Inferior parietal cortex (tissue), 1 donor: ENCODE measurements around the gene SMKR1.
A peak's percentile ranks its signal among the peaks of the same experiment; 100 is the strongest.
"Not testable (repeated sequence)": the region's sequence is repeated elsewhere in the genome, so short reads cannot be mapped to it uniquely, and the experiment has no call there.

ENCODE experiments used
- DNase-seq: peaks from one replicate; pipeline ENCODE4 v3.0.0-alpha.2; 2016; ENCODE audit errors: extremely low spot score

SMKR1 gene

GRCh38 chr7:129482781-129483180 is 19.6 kb upstream of the SMKR1 start:
- no peak for DNase-seq

- no peak for DNase-seq
Observed at GRCh38 chr7:129489491-129489890, 12.8 kb upstream of the SMKR1 start.

GRCh38 chr7:129492391-129492790 is 9.9 kb upstream of the SMKR1 start:
- no peak for DNase-seq

GRCh38 chr7:129493555-129493954 is 8.8 kb upstream of the SMKR1 start:
- DNase-seq, result peak; percentile 48

DNA sequence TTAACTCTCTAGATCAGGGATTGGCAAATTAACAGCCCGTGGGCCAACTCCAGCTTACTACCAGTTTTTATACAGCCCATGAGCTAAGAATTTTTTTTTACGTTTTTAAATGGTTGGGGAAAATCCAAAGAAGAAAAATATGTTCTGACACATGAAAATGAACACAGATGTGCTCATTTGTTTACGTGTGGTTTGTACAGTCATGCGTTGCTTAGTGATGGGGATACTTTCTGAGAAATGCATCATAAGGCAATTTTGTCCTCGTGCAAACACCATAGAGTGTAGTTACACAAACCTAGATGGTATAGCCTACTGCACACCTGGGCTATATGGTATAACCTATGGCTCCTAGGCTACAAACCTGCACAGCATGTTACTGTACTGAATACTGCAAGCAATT is 8.3 kb upstream of the SMKR1 start:
- DNase-seq, result no peak

- no peak for DNase-seq
Observed at GRCh38 chr7:129495987-129496386, 6.3 kb upstream of the SMKR1 start.

- DNase-seq, result no peak
Observed at GRCh38 chr7:129496653-129497052, 5.7 kb upstream of the SMKR1 start.

DNA sequence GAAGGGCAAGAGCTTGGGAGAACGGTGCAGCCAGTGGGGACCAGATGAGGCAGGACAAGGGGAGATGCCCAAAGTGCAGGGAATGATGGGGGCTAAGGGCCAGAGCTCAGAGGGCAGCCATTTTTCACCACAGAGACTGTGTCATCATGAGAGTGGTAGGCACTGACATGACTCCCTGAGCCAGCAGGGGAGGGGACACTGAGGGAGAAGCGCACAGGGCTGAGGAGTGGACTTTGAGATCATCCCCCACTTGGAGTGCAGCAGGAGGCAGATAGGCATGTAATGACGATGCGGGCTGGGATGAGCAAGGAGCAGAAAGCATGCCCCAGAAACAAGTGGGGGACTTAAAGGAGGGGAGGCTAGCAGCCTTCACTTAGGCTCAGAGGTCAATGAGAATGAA is 5.2 kb upstream of the SMKR1 start:
- no peak for DNase-seq

- DNase-seq, result no peak
Observed at GRCh38 chr7:129498021-129498420, 4.3 kb upstream of the SMKR1 start.

DNA sequence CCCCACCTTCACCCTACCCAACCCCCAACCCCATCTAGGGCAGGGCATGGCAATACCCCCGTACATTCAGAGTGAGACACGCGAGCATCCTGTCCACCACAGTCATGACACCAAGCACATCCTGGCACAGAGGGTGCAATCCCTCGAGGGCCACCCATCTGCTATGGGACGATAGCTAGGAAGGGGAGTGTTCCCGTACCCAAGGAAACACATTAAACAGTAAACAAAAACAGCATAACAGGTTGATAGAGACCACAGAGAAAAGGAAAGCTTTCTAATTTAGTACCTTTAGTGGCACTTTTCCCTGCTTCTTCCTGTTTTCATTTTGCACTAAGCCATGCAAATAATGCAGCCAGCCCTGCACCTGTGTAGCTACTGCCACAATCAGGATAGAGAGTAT is 2.3 kb upstream of the SMKR1 start:
- DNase-seq, result no peak

- no peak for DNase-seq
Observed at GRCh38 chr7:129502708-129503685, 666 bp downstream of the SMKR1 start.

GRCh38 chr7:129503725-129504124 is 1.4 kb downstream of the SMKR1 start:
- DNase-seq, result no peak

DNA sequence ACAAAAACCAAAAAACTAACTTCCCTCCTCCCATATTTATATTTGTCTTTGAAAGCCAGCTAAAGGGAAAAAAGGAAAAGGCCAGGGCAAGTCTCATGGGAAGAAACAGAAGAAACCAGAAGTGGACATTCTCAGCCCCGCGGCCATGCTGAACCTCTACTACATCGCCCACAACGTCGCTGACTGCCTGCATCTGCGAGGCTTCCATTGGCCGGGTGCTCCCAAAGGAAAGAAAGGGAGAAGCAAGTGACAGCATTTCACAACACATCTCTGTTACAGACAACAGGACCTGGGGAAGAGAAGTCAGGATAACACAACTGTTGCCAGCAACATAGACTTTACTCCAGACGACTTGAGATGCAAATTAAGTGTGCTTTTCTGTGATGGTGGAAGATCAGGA is 9.9 kb downstream of the SMKR1 start:
- no peak for DNase-seq

GRCh38 chr7:129513546-129513945 is 11.2 kb downstream of the SMKR1 start:
- DNase-seq, result no peak

- DNase-seq, result no peak
Observed at GRCh38 chr7:129514683-129515082, 12.4 kb downstream of the SMKR1 start.

- no peak for DNase-seq
Observed at GRCh38 chr7:129515381-129515780, 13.1 kb downstream of the SMKR1 start.

DNA sequence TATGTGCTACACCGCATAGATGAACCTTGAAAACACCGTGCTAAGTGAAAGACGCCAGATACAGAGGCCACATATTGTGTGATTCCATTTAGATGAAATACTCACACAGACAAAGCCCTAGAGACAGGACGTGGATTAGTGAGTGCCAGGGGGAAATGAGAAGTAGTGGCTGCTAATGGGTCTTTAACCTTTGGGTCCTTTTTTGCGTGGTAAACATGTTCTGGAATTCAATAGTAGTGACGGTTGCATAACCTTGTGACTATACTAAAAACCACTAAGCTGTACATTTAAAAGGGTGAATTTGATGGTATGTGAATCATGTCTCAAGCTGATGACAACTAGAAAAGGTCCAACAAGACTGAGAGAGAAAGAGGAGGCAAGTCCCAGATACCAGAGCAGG is 15.6 kb downstream of the SMKR1 start:
- DNase-seq, result no peak

DNA sequence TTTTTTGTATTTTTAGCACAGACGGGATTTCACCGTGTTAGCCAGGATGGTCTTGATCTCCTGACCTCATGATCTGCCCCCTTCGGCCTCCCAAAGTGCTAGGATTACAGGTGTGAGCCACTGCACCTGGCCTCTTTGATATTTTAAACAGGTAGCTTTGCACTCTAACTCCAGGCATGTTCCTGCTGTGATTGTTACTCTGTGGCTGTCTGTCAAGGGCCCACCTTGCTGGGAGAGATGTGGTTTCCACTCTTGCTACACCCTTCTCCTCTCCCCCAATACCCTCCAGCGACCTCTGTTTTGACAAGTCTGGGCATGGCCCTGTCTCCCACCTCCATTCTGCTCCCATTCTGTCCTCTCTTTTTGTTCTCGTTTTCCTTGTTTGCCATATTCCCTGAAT is 17.1 kb downstream of the SMKR1 start:
- DNase-seq, result no peak

DNA sequence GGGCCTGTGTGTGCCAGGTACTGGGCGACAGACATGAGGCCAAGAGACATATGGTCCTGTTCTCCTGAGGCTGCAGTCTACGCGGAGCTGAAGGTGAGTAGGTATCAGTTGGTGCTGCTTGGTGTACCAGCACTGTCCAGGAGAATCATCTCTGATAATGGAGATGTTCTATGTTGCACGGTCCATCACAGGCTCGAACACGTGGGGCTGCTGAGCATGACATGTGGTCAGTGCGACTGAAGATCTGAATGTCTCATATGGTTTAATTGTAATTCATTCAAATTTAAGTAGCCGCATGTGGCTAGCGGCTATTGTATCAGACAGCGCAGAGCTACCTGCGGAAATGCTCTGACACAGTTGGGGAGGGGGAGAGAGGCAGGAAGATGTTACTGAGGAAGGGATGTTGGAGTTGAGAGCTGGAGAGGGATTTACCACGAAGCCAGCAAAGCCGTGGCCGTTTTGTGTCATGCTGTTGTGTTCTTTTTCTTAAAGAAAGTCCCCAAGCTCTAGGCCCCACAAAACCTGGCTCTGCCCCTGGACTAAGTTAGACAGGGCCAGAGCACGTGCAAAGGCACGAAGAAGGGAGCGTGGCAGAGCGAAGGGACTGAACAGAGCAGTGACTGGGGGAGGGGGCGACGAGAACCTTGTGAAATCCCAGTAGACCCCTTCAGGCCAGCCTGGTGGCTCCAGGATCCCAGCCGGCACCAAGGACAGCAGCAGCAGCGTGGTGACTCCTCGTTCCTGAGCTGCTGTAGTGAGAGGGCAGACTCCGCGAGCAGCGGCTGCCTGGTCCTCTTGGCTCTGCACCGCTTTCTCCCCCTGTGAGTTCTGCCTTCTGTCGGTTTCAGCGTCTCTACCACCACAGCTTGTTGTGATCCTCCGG is 20.0 kb downstream of the SMKR1 start:
- no peak for DNase-seq

DNA sequence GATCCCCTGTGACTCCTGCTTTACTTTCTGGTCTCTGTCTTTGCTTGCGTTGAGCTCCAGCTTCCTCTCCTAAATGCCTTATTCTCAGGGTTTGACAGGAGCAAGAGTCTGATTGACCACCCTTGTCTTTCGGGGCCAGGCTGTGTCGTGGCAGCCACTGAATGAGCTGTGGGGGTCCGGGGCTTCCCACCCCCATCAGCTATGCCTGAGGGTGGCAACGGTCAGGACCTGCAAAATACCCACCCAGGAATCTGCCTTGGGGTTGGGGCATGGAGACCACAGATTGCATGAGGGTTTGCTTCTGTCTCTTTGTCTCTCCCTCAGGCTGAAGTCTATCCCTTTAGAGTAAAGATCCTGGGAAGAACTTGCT is 20.6 kb downstream of the SMKR1 start:
- no peak for DNase-seq

DNA sequence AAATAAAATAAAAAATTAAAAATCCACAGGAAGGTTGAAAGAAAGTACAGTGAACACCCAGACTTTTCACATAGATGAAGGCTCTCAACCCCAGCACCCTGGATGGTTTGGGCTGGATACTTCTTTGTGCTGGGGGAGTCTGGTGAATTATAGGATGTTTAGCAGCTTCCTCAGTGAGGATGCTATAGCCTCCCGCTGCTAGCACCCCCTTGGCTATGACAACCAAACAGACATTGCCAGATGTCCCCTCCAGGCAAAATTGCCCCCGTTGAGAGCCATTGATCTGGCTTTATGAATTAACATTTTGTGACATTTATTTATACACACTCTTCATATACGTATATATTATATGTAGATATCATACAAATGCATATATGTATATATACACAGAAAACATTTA is 21.6 kb downstream of the SMKR1 start:
- no peak for DNase-seq

DNA sequence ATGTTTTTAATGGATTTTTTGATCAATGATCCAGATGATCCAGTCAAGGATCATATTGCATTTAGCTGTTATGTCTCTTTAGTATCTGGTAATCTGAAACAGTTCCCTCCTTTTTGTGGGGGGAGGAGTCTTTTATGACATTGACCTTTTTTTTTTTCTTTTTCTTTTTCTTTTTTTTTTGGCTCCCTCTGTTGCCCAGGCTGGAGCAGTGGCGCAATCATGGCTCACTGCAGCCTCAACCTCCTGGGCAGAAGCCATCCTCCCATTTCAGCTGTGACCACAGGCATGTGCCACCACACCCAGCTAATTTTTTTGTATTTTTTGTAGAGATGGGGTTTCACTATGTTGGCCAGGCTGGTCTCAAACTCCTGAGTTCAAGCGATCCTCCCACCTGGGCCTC is 22.1 kb downstream of the SMKR1 start:
- DNase-seq, result not testable (repeated sequence)
